OCI-LY1 (cell line): ENCODE results near the gene VWA3B.
"Not testable (repeated sequence)": the region's sequence is repeated elsewhere in the genome, so short reads cannot be mapped to it uniquely, and the experiment has no call there.

Experiments used
- H2AFZ ChIP-seq: fragments of 200-600 bp; sonication (generic), shearing (Covaris generic); 2 replicates; pipeline ENCODE4 v1.6.0; 2014; ENCODE audit warnings: antibody characterized with exemption, mild to moderate bottlenecking, low read length
- H3F3A ChIP-seq: fragments of 200-600 bp; sonication (generic), shearing (Covaris generic); 2 replicates; pipeline ENCODE4 v1.6.0; 2014; ENCODE audit warnings: mild to moderate bottlenecking, antibody characterized with exemption, low read length, moderate library complexity; ENCODE audit not compliant: insufficient read depth
- H3K27ac ChIP-seq: fragments of 200-600 bp; sonication (generic); 2 replicates; pipeline ENCODE4 v1.5.1; 2014; ENCODE audit warnings: low read length, mixed run types, mild to moderate bottlenecking, low read depth; ENCODE audit not compliant: poor library complexity, severe bottlenecking
- H3K27me3 ChIP-seq: fragments of 200-600 bp; sonication (generic); 2 replicates; pipeline ENCODE4 v1.6.0; 2014; ENCODE audit warnings: antibody characterized with exemption, mild to moderate bottlenecking, low read length, moderate library complexity; ENCODE audit not compliant: insufficient read depth
- H3K36me3 ChIP-seq: fragments of 200-600 bp; sonication (generic); 2 replicates; pipeline ENCODE4 v1.6.1; 2014; ENCODE audit warnings: mild to moderate bottlenecking, antibody characterized with exemption, low read length, moderate library complexity, mixed read lengths; ENCODE audit not compliant: insufficient read depth
- H3K4me1 ChIP-seq: fragments of 200-600 bp; sonication (generic); 2 replicates; pipeline ENCODE4 v1.5.1; 2014; ENCODE audit warnings: mild to moderate bottlenecking, low read length, moderate library complexity; ENCODE audit not compliant: insufficient read depth, severe bottlenecking
- H3K4me2 ChIP-seq: fragments of 200-600 bp; sonication (generic), shearing (Covaris generic); 2 replicates; pipeline ENCODE4 v1.6.1; 2014; ENCODE audit warnings: low read length
- H3K4me3 ChIP-seq: fragments of 200-600 bp; sonication (generic); 2 replicates; pipeline ENCODE4 v1.5.1; 2014; ENCODE audit warnings: low read length, low read depth, mild to moderate bottlenecking, mixed read lengths; ENCODE audit not compliant: poor library complexity, severe bottlenecking
- H3K79me2 ChIP-seq: fragments of 200-600 bp; shearing (Covaris generic); 2 replicates; pipeline ENCODE4 v1.6.1; 2016; ENCODE audit warnings: mixed run types, low read length, mixed read lengths; ENCODE audit not compliant: insufficient read depth
- H3K9ac ChIP-seq: fragments of 200-600 bp; sonication (generic), shearing (Covaris generic); 2 replicates; pipeline ENCODE4 v1.6.1; 2014; ENCODE audit warnings: mild to moderate bottlenecking, low read length, mixed read lengths
- H3K9me2 ChIP-seq: fragments of 200-600 bp; sonication (generic), shearing (Covaris generic); 2 replicates; pipeline ENCODE4 v1.6.1; 2014; ENCODE audit warnings: low read depth, mild to moderate bottlenecking, low read length, mixed read lengths
- H3K9me3 ChIP-seq: fragments of 200-600 bp; shearing (Covaris generic); 2 replicates; pipeline ENCODE4 v1.6.1; 2014; ENCODE audit warnings: low read length, mixed read lengths
- H4K20me1 ChIP-seq: fragments of 200-600 bp; sonication (generic), shearing (Covaris generic); 2 replicates; pipeline ENCODE4 v1.6.0; 2016; ENCODE audit warnings: mild to moderate bottlenecking, low read length; ENCODE audit not compliant: insufficient read depth
- EZH2 ChIP-seq: fragments of 200-600 bp; sonication (generic), shearing (Covaris generic); IDR thresholded peaks from 2 replicates; pipeline ENCODE4 v1.8.0; 2017; ENCODE audit warnings: borderline replicate concordance, mixed run types, mild to moderate bottlenecking, antibody characterized with exemption, low read length, moderate library complexity, mixed read lengths
- TF ChIP-seq, protein P1 (sequence below): fragments of 200-600 bp; sonication (generic), shearing (Covaris generic); IDR thresholded peaks from 2 replicates; pipeline ENCODE4 v1.5.1; 2017; ENCODE audit warnings: mild to moderate bottlenecking, antibody characterized with exemption, low read length, moderate library complexity, mixed read lengths

VWA3B gene

DNA sequence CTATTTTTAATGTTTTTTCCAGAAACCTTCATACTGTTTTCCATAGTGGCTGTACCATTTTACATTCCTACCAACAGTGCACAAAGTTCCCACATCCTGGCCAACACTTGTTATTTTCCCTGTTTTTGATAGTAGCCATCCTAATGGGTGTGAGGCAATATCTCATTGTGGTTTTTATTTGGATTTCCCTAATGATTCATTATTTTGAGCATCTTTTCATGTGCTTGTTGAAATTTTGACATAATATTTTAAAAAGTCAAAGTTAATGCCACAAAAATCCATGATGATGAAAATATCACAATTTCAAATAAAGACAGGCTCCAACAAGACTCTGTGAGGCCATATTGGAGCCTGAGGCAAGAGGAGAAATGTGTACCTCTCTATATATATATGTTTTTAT lies 50.2 kb downstream of the VWA3B start:
- H3K9ac ChIP-seq: no peak overlapping the region
- H3K36me3 ChIP-seq: no peaks in the 10 kb centered on the region; the same call in 1 of the 2 replicates
- no peaks in the 10 kb centered on the region for H3K9me3 ChIP-seq
- no peak overlapping the region for H3K27ac ChIP-seq
- no peaks in the 10 kb centered on the region for H3F3A ChIP-seq
- H2AFZ ChIP-seq: no peak overlapping the region
- H3K79me2 ChIP-seq: no peaks in the 10 kb centered on the region
- H3K27me3 ChIP-seq: no peaks in the 10 kb centered on the region
- no peak for TF ChIP-seq EZH2
- TF ChIP-seq, protein P1, sequence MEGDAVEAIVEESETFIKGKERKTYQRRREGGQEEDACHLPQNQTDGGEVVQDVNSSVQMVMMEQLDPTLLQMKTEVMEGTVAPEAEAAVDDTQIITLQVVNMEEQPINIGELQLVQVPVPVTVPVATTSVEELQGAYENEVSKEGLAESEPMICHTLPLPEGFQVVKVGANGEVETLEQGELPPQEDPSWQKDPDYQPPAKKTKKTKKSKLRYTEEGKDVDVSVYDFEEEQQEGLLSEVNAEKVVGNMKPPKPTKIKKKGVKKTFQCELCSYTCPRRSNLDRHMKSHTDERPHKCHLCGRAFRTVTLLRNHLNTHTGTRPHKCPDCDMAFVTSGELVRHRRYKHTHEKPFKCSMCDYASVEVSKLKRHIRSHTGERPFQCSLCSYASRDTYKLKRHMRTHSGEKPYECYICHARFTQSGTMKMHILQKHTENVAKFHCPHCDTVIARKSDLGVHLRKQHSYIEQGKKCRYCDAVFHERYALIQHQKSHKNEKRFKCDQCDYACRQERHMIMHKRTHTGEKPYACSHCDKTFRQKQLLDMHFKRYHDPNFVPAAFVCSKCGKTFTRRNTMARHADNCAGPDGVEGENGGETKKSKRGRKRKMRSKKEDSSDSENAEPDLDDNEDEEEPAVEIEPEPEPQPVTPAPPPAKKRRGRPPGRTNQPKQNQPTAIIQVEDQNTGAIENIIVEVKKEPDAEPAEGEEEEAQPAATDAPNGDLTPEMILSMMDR: no peak
- H3K9me2 ChIP-seq: no peaks in the 10 kb centered on the region
- no peak overlapping the region for H3K4me2 ChIP-seq
- no peaks in the 10 kb centered on the region for H4K20me1 ChIP-seq
- H3K4me1 ChIP-seq: no peaks in the 10 kb centered on the region
- H3K4me3 ChIP-seq: no peak overlapping the region

DNA sequence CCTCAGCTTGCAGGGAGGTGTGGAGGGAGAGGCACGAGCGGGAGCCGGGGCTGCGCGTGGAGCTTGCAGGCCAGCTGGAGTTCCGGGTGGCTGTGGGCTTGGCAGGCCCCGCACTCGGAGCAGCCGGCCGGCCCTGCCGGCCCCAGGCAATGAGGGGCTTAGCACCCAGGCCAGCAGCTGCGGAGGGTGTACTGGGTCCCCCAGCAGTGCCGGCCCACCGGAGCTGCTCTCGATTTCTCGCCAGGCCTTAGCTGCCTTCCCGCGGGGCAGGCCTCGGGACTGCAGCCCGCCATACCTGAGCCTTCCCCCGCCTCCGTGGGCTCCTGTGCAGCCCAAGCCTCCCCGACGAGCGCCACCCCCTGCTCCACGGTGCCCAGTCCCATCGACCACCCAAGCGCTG lies 52.0 kb downstream of the VWA3B start:
- not testable (repeated sequence) for H4K20me1 ChIP-seq, H3K9me3 ChIP-seq, H3K27me3 ChIP-seq, H3K4me3 ChIP-seq, H3K36me3 ChIP-seq, H3K9ac ChIP-seq, H3K4me2 ChIP-seq, H3K27ac ChIP-seq, H3K4me1 ChIP-seq, H3K79me2 ChIP-seq, H3K9me2 ChIP-seq, H3F3A ChIP-seq, H2AFZ ChIP-seq

- Histone ChIP-seq H3K27ac (no peak overlapping the region), H3K79me2 (no peaks in the 10 kb centered on the region), H4K20me1 (no peaks in the 10 kb centered on the region), H3K4me3 (no peak overlapping the region), H2AFZ (no peak overlapping the region), H3K9me2 (no peaks in the 10 kb centered on the region), H3K9me3 (no peaks in the 10 kb centered on the region; the same call in 1 of the 2 replicates), H3K27me3 (no peaks in the 10 kb centered on the region), H3F3A (no peaks in the 10 kb centered on the region), H3K36me3 (no peaks in the 10 kb centered on the region; the same call in 1 of the 2 replicates), H3K4me1 (no peaks in the 10 kb centered on the region), H3K9ac (no peak overlapping the region), H3K4me2 (no peak overlapping the region)
- no peak for TF ChIP-seq EZH2
- TF ChIP-seq, protein P1: no peak
Measured at GRCh38 chr2:98140210-98140609, 53.2 kb downstream of the VWA3B start.

DNA sequence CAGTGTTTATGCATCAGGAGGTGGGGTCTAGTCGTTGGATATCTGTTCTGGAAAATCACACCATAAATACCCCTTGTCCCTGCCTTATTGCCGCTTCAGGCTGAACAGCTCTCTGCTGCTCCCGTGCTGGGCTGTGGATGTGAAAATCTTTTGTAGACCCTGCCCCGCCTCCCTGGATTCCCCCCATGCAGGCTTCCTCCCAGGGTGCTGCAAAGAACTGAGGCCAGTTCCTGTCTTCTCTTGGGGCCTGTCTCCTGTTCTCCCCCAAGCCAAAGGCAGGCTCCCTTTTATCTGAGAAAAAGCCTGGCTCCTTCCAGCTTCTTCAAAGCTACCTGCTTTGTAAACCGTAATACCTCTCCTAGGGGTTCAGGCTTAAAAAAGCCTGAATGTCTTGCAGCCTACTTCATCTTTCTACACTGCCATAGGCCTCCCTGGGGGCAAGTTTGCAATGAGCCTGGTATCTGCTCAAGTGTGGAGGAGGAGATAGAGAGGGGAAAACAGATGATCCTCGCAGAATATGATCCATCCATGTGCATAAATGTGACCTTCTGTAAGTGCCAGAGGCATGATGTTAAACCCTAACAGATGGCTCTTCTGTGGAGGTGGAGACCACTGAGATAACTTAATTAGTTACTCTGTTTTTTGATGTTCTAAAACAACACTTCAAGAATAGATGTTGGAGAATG lies 55.3 kb downstream of the VWA3B start:
- H3K9me2 ChIP-seq: no peaks in the 10 kb centered on the region
- no peaks in the 10 kb centered on the region for H3K4me1 ChIP-seq
- no peak overlapping the region for H3K4me3 ChIP-seq
- H3F3A ChIP-seq: no peaks in the 10 kb centered on the region
- no peak overlapping the region for H3K9ac ChIP-seq
- no peak overlapping the region for H3K4me2 ChIP-seq
- no peak overlapping the region for H3K27ac ChIP-seq
- H3K27me3 ChIP-seq: no peaks in the 10 kb centered on the region
- H3K36me3 ChIP-seq: no peaks in the 10 kb centered on the region; the same call in 1 of the 2 replicates
- no peaks in the 10 kb centered on the region for H3K79me2 ChIP-seq
- H3K9me3 ChIP-seq: peaks cover 2% of the 10 kb centered on the region; the same call in 1 of the 2 replicates
- no peak for TF ChIP-seq EZH2
- TF ChIP-seq, protein P1: no peak
- no peaks in the 10 kb centered on the region for H4K20me1 ChIP-seq
- H2AFZ ChIP-seq: no peak overlapping the region
